ENCODE results near the gene FAM193A. TPM values are rescaled to one million over a fixed set of nuclear protein-coding genes. Genes with fewer than 3 reads are reported as not detected.
"Not testable (repeated sequence)": the region's sequence is repeated elsewhere in the genome, so short reads cannot be mapped to it uniquely, and the experiment has no call there.

The FAM193A gene
- total RNA-seq, 1 donor from 2014 or later: 19.8 TPM

DNA sequence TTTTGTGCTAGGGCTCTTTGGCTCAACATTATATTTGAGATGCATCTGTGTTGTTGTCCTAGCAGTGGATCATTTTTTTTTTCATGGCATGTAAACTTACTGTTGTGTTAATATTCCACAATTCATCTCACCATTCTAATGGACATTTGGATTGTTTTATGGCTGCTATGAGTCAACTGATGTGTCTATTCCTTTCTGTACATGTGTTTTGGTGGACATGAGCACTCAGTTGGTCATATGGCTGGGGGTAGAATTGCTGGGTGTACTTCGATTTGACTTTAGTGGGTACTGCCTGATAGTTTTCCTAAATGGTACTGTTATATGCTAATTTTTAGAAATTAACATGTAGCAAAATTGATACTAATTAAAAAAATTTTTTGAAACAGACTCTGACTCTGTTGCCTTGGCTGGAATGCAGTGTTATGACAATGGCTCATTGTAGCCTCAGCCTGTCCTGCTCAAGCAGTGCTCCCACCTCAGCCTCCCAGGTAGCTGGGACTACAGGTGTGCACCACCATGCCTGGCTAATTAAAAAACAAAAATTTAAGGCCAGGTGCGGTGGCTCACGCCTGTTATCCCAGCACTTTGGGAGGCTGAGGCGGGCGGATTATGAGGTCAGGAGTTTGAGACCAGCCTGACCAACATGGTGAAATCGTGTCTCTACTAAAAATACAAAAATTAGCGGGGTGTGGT lies 9.0 kb downstream of the FAM193A start:
- Histone ChIP-seq H3K36me3 (ENCODE audit: control insufficient read depth, insufficient read depth, low read length) (no peaks in the 10 kb centered on the region), H3K4me3 (ENCODE audit: low read depth, low read length) (no peak overlapping the region), H3K27me3 (ENCODE audit: control insufficient read depth, insufficient read depth, low read length) (no peaks in the 10 kb centered on the region)
- no peak for DNase-seq (ENCODE audit: low read depth)
- TF ChIP-seq, protein P1, sequence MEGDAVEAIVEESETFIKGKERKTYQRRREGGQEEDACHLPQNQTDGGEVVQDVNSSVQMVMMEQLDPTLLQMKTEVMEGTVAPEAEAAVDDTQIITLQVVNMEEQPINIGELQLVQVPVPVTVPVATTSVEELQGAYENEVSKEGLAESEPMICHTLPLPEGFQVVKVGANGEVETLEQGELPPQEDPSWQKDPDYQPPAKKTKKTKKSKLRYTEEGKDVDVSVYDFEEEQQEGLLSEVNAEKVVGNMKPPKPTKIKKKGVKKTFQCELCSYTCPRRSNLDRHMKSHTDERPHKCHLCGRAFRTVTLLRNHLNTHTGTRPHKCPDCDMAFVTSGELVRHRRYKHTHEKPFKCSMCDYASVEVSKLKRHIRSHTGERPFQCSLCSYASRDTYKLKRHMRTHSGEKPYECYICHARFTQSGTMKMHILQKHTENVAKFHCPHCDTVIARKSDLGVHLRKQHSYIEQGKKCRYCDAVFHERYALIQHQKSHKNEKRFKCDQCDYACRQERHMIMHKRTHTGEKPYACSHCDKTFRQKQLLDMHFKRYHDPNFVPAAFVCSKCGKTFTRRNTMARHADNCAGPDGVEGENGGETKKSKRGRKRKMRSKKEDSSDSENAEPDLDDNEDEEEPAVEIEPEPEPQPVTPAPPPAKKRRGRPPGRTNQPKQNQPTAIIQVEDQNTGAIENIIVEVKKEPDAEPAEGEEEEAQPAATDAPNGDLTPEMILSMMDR (IDR thresholded peaks at IDR 0.05; ENCODE audit: insufficient read depth, low read length, poor library complexity, severe bottlenecking): no peak

DNA sequence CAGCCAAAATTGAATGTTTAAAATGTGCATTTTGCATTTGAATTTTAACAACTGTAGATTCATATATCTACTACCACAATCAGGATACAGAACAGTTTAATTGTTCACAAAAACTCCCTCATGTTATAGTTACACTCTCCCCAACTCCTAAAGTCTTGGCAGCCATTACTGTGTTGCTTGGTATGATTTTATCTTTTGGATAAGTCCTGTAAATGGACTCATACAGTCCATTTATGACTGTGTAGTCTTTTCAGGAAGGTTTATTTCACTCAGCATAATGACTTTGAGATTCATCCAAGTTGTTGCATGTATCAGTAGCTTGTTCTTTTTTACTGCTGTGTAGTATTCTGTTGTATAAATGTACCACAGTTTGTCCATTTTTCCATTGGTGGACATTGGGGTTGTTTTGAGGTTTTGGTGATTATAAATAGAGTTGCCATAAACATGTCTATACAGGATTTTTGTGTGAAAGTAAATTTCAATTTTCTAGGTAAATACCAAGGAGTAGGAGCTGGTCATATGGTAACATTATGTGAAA lies 9.9 kb downstream of the FAM193A start:
- no peaks in the 10 kb centered on the region for H3K27me3 ChIP-seq (ENCODE audit: control insufficient read depth, insufficient read depth, low read length)
- H3K4me3 ChIP-seq (ENCODE audit: low read depth, low read length): no peak overlapping the region
- H3K36me3 ChIP-seq (ENCODE audit: control insufficient read depth, insufficient read depth, low read length): no peaks in the 10 kb centered on the region
- DNase-seq (ENCODE audit: low read depth): no peak
- TF ChIP-seq, protein P1 (IDR thresholded peaks at IDR 0.05; ENCODE audit: insufficient read depth, low read length, poor library complexity, severe bottlenecking): no peak

GRCh38 chr4:2546961-2547691 lies 10.7 kb downstream of the FAM193A start:
- not testable (repeated sequence) for H3K4me3 ChIP-seq (ENCODE audit: low read depth, low read length); DNase-seq (ENCODE audit: low read depth); H3K36me3 ChIP-seq (ENCODE audit: control insufficient read depth, insufficient read depth, low read length); H3K27me3 ChIP-seq (ENCODE audit: control insufficient read depth, insufficient read depth, low read length)

- no peak for DNase-seq (ENCODE audit: low read depth)
- TF ChIP-seq, protein P1 (IDR thresholded peaks at IDR 0.05; ENCODE audit: insufficient read depth, low read length, poor library complexity, severe bottlenecking): no peak
- no peaks in the 10 kb centered on the region for H3K36me3 ChIP-seq (ENCODE audit: control insufficient read depth, insufficient read depth, low read length)
- no peak overlapping the region for H3K4me3 ChIP-seq (ENCODE audit: low read depth, low read length)
- no peaks in the 10 kb centered on the region for H3K27me3 ChIP-seq (ENCODE audit: control insufficient read depth, insufficient read depth, low read length)
Observed at GRCh38 chr4:2551118-2551517, 14.7 kb downstream of the FAM193A start.

- no peak for DNase-seq (ENCODE audit: low read depth)
- Histone ChIP-seq H3K36me3 (ENCODE audit: control insufficient read depth, insufficient read depth, low read length) (no peaks in the 10 kb centered on the region), H3K27me3 (ENCODE audit: control insufficient read depth, insufficient read depth, low read length) (no peaks in the 10 kb centered on the region), H3K4me3 (ENCODE audit: low read depth, low read length) (no peak overlapping the region)
- TF ChIP-seq, protein P1 (IDR thresholded peaks at IDR 0.05; ENCODE audit: insufficient read depth, low read length, poor library complexity, severe bottlenecking): no peak
Observed at GRCh38 chr4:2552806-2553205, 16.4 kb downstream of the FAM193A start.

DNA sequence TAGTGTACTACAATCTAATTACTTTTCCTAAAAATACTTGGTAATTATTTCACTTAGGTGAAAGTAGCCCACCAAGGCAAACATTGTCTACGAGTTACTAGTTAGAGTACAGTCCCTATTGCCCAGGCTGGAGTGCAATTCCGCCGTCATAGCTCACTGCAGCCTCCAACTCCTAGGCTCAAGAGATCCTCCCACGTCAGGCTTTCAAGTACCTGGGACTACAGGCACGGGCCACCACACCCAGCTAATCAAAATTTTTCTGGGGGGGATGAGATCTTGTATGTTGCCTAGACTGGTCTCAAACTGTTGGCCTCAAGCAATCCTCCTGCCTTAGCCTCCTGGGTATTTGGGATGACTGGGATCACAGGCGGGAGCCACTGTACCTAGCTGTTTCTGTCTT lies 21.9 kb downstream of the FAM193A start:
- no peak for DNase-seq (ENCODE audit: low read depth)
- Histone ChIP-seq H3K36me3 (ENCODE audit: control insufficient read depth, insufficient read depth, low read length) (no peaks in the 10 kb centered on the region), H3K4me3 (ENCODE audit: low read depth, low read length) (no peak overlapping the region), H3K27me3 (ENCODE audit: control insufficient read depth, insufficient read depth, low read length) (no peaks in the 10 kb centered on the region)
- TF ChIP-seq, protein P1 (IDR thresholded peaks at IDR 0.05; ENCODE audit: insufficient read depth, low read length, poor library complexity, severe bottlenecking): no peak

Data from kidney epithelial cell (primary cell).